ENCODE measurements around the gene KCNQ1. TPM values are rescaled to one million over a fixed set of nuclear protein-coding genes. Genes with fewer than 3 reads are reported as not detected.

Gene KCNQ1
- total RNA-seq, 2 experiments from 2014 or later, result 4.3 to 9.2 TPM

GRCh38 chr11:2811206-2812091, 366.6 kb downstream of the KCNQ1 start:
- CTCF ChIA-PET, result no interaction called here
- no peak for ATAC-seq
- no peaks in the 10 kb centered on the region for H3K36me3 Mint-ChIP-seq
- DNase-seq, result no peak
- peaks cover 13% of the 10 kb centered on the region for H3K4me1 Mint-ChIP-seq
- H3K27me3 Mint-ChIP-seq, result peaks cover 6% of the 10 kb centered on the region
- peaks cover 3% of the 10 kb centered on the region for H3K9me3 Mint-ChIP-seq (ENCODE audit: low read depth)
- H3K27ac Mint-ChIP-seq, result no peak overlapping the region
- no peak overlapping the region for H3K4me3 Mint-ChIP-seq

GRCh38 chr11:2812371-2812991, 367.7 kb downstream of the KCNQ1 start:
- peaks cover 13% of the 10 kb centered on the region for H3K4me1 Mint-ChIP-seq
- no peak for ATAC-seq
- DNase-seq, result no peak
- H3K9me3 Mint-ChIP-seq (ENCODE audit: low read depth), result peaks cover 3% of the 10 kb centered on the region
- CTCF ChIA-PET, result no interaction called here
- H3K27me3 Mint-ChIP-seq, result peaks cover 6% of the 10 kb centered on the region
- no peak overlapping the region for H3K4me3 Mint-ChIP-seq
- no peaks in the 10 kb centered on the region for H3K36me3 Mint-ChIP-seq
- H3K27ac Mint-ChIP-seq, result no peak overlapping the region

- ATAC-seq (no peak), DNase-seq (no peak)
- Mint-ChIP-seq H3K27ac (no peak overlapping the region), H3K4me3 (no peak overlapping the region), H3K4me1 (peaks cover 13% of the 10 kb centered on the region), H3K9me3 (ENCODE audit: low read depth) (peaks cover 3% of the 10 kb centered on the region), H3K27me3 (peaks cover 6% of the 10 kb centered on the region), H3K36me3 (no peaks in the 10 kb centered on the region)
- CTCF ChIA-PET, result no interaction called here
These were observed 368.5 kb downstream of the KCNQ1 start for GRCh38 chr11:2813141-2813908.

- peaks cover 11% of the 10 kb centered on the region for H3K4me1 Mint-ChIP-seq
- no peak overlapping the region for H3K4me3 Mint-ChIP-seq
- H3K27ac Mint-ChIP-seq, result no peak overlapping the region
- peaks cover 6% of the 10 kb centered on the region for H3K27me3 Mint-ChIP-seq
- H3K36me3 Mint-ChIP-seq, result no peaks in the 10 kb centered on the region
- ATAC-seq (no peak), DNase-seq (no peak)
- peaks cover 3% of the 10 kb centered on the region for H3K9me3 Mint-ChIP-seq (ENCODE audit: low read depth)
- CTCF ChIA-PET, result no interaction called here
These were observed 369.2 kb downstream of the KCNQ1 start for GRCh38 chr11:2813968-2814367.

GRCh38 chr11:2814751-2815150, 369.9 kb downstream of the KCNQ1 start:
- H3K4me1 Mint-ChIP-seq, result peaks cover 5% of the 10 kb centered on the region
- CTCF ChIA-PET, result no interaction called here
- no peak overlapping the region for H3K4me3 Mint-ChIP-seq
- ATAC-seq (no peak), DNase-seq (no peak)
- peaks cover under 1% of the 10 kb centered on the region for H3K27me3 Mint-ChIP-seq
- peaks cover 7% of the 10 kb centered on the region for H3K9me3 Mint-ChIP-seq (ENCODE audit: low read depth)
- no peaks in the 10 kb centered on the region for H3K36me3 Mint-ChIP-seq
- no peak overlapping the region for H3K27ac Mint-ChIP-seq

GRCh38 chr11:2815762-2816496, 371.1 kb downstream of the KCNQ1 start:
- H3K27me3 Mint-ChIP-seq, result no peaks in the 10 kb centered on the region
- H3K4me3 Mint-ChIP-seq, result no peak overlapping the region
- peaks cover 9% of the 10 kb centered on the region for H3K9me3 Mint-ChIP-seq (ENCODE audit: low read depth)
- H3K4me1 Mint-ChIP-seq, result peaks cover 5% of the 10 kb centered on the region
- CTCF ChIA-PET, result no interaction called here
- ATAC-seq, result no peak
- no peaks in the 10 kb centered on the region for H3K36me3 Mint-ChIP-seq
- DNase-seq, result no peak
- H3K27ac Mint-ChIP-seq, result no peak overlapping the region

- DNase-seq, result no peak
- Mint-ChIP-seq H3K4me1 (peaks cover 5% of the 10 kb centered on the region), H3K27me3 (no peaks in the 10 kb centered on the region), H3K27ac (no peak overlapping the region), H3K36me3 (no peaks in the 10 kb centered on the region), H3K9me3 (ENCODE audit: low read depth) (peaks cover 9% of the 10 kb centered on the region), H3K4me3 (no peak overlapping the region)
- no peak for ATAC-seq
- CTCF ChIA-PET, result no interaction called here
These were observed 371.7 kb downstream of the KCNQ1 start for GRCh38 chr11:2816523-2816922.

- H3K4me3 Mint-ChIP-seq, result no peak overlapping the region
- CTCF ChIA-PET, result no interaction called here
- no peak overlapping the region for H3K27ac Mint-ChIP-seq
- peaks cover 13% of the 10 kb centered on the region for H3K9me3 Mint-ChIP-seq (ENCODE audit: low read depth)
- no peak for ATAC-seq
- H3K36me3 Mint-ChIP-seq, result no peaks in the 10 kb centered on the region
- peaks cover 5% of the 10 kb centered on the region for H3K4me1 Mint-ChIP-seq
- DNase-seq, result no peak
- no peaks in the 10 kb centered on the region for H3K27me3 Mint-ChIP-seq
These were observed 372.2 kb downstream of the KCNQ1 start for GRCh38 chr11:2816941-2817421.

- no peaks in the 10 kb centered on the region for H3K36me3 Mint-ChIP-seq
- H3K9me3 Mint-ChIP-seq (ENCODE audit: low read depth), result peaks cover 14% of the 10 kb centered on the region
- H3K27ac Mint-ChIP-seq, result no peak overlapping the region
- no peak overlapping the region for H3K4me3 Mint-ChIP-seq
- H3K4me1 Mint-ChIP-seq, result peaks cover 4% of the 10 kb centered on the region
- H3K27me3 Mint-ChIP-seq, result no peaks in the 10 kb centered on the region
- ATAC-seq (no peak), DNase-seq (no peak)
- CTCF ChIA-PET, result no interaction called here
These were observed 372.6 kb downstream of the KCNQ1 start for GRCh38 chr11:2817431-2817830.

GRCh38 chr11:2818021-2818420, 373.2 kb downstream of the KCNQ1 start:
- ATAC-seq (no peak), DNase-seq (no peak)
- H3K4me1 Mint-ChIP-seq, result no peaks in the 10 kb centered on the region
- H3K4me3 Mint-ChIP-seq, result no peak overlapping the region
- H3K9me3 Mint-ChIP-seq (ENCODE audit: low read depth), result peaks cover 19% of the 10 kb centered on the region
- H3K27me3 Mint-ChIP-seq, result no peaks in the 10 kb centered on the region
- CTCF ChIA-PET, result no interaction called here
- H3K27ac Mint-ChIP-seq, result no peak overlapping the region
- no peaks in the 10 kb centered on the region for H3K36me3 Mint-ChIP-seq

GRCh38 chr11:2818503-2818902, 373.7 kb downstream of the KCNQ1 start:
- H3K36me3 Mint-ChIP-seq, result no peaks in the 10 kb centered on the region
- H3K4me3 Mint-ChIP-seq, result no peak overlapping the region
- no peaks in the 10 kb centered on the region for H3K27me3 Mint-ChIP-seq
- ATAC-seq, result no peak
- H3K9me3 Mint-ChIP-seq (ENCODE audit: low read depth), result peaks cover 20% of the 10 kb centered on the region
- CTCF ChIA-PET, result no interaction called here
- H3K27ac Mint-ChIP-seq, result no peak overlapping the region
- no peak for DNase-seq
- no peaks in the 10 kb centered on the region for H3K4me1 Mint-ChIP-seq

GRCh38 chr11:2819316-2819715, 374.5 kb downstream of the KCNQ1 start:
- H3K4me3 Mint-ChIP-seq, result no peak overlapping the region
- peaks cover 22% of the 10 kb centered on the region for H3K9me3 Mint-ChIP-seq (ENCODE audit: low read depth)
- ATAC-seq (no peak), DNase-seq (no peak)
- H3K27me3 Mint-ChIP-seq, result no peaks in the 10 kb centered on the region
- no peak overlapping the region for H3K27ac Mint-ChIP-seq
- no peaks in the 10 kb centered on the region for H3K36me3 Mint-ChIP-seq
- CTCF ChIA-PET, result no interaction called here
- H3K4me1 Mint-ChIP-seq, result no peaks in the 10 kb centered on the region

- DNase-seq, result no peak
- no peak overlapping the region for H3K27ac Mint-ChIP-seq
- no peaks in the 10 kb centered on the region for H3K4me1 Mint-ChIP-seq
- no peaks in the 10 kb centered on the region for H3K36me3 Mint-ChIP-seq
- no peak overlapping the region for H3K4me3 Mint-ChIP-seq
- H3K27me3 Mint-ChIP-seq, result no peaks in the 10 kb centered on the region
- CTCF ChIA-PET, result no interaction called here
- peaks cover 21% of the 10 kb centered on the region for H3K9me3 Mint-ChIP-seq (ENCODE audit: low read depth)
- no peak for ATAC-seq
These were observed 376.2 kb downstream of the KCNQ1 start for GRCh38 chr11:2820976-2821375.
